ENCODE data around the gene OR5B3.

DNA sequence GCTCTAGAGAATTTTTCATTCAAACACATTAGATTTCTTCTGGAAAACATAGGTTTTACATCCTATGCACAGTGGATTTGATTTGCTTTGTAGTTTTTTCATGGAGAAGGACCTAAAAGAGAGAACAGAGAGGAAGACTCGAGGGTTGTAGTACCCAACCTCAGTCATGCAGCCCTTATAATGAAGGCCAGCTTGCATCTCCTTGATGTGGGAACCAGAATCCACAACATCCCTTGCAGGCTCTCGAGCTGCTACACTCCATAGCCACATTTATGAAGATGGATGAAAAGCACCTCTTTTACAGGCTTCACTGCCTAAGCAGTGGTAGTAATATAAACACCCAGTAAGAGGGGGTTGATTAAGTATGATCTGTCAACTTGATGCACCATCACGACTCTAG lies 44.9 kb upstream of the OR5B3 start:
- TF ChIP-seq, protein P1, sequence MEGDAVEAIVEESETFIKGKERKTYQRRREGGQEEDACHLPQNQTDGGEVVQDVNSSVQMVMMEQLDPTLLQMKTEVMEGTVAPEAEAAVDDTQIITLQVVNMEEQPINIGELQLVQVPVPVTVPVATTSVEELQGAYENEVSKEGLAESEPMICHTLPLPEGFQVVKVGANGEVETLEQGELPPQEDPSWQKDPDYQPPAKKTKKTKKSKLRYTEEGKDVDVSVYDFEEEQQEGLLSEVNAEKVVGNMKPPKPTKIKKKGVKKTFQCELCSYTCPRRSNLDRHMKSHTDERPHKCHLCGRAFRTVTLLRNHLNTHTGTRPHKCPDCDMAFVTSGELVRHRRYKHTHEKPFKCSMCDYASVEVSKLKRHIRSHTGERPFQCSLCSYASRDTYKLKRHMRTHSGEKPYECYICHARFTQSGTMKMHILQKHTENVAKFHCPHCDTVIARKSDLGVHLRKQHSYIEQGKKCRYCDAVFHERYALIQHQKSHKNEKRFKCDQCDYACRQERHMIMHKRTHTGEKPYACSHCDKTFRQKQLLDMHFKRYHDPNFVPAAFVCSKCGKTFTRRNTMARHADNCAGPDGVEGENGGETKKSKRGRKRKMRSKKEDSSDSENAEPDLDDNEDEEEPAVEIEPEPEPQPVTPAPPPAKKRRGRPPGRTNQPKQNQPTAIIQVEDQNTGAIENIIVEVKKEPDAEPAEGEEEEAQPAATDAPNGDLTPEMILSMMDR (IDR thresholded peaks at IDR 0.05), result no peak
- no peak for TF ChIP-seq POLR2A (IDR thresholded peaks at IDR 0.05)
